ENCODE measurements around the gene CXCL3. TPM values are rescaled to one million over a fixed set of nuclear protein-coding genes. Genes with fewer than 3 reads are reported as not detected.

CXCL3 gene
- total and polyA plus RNA-seq, 2 experiments from 2014 or later = 3.6 to 19.5 TPM

- TF ChIP-seq ZNF462 (CRISPR knock-in tag; IDR thresholded peaks at IDR 0.05) (no peak), EZH2phosphoT487 (IDR thresholded peaks at IDR 0.05; ENCODE audit: unreplicated experiment) (no peak), JUNB (IDR thresholded peaks at IDR 0.05; ENCODE audit: unreplicated experiment) (no peak), ZNF331 (CRISPR knock-in tag; IDR thresholded peaks at IDR 0.05; ENCODE audit: low read depth) (no peak), NANOG (IDR thresholded peaks at IDR 0.05; ENCODE audit: borderline replicate concordance) (no peak)
- TF ChIP-seq, protein P1, sequence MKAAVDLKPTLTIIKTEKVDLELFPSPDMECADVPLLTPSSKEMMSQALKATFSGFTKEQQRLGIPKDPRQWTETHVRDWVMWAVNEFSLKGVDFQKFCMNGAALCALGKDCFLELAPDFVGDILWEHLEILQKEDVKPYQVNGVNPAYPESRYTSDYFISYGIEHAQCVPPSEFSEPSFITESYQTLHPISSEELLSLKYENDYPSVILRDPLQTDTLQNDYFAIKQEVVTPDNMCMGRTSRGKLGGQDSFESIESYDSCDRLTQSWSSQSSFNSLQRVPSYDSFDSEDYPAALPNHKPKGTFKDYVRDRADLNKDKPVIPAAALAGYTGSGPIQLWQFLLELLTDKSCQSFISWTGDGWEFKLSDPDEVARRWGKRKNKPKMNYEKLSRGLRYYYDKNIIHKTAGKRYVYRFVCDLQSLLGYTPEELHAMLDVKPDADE (IDR thresholded peaks at IDR 0.05) = no peak
Observed at GRCh38 chr4:74013264-74013663, 25.2 kb downstream of the CXCL3 start (continued).

- H3K4me3 Mint-ChIP-seq = no peak overlapping the region
- Histone ChIP-seq H3K36me3 (ENCODE audit: insufficient read depth) (no peaks in the 10 kb centered on the region; the same call in 1 of the 2 replicates), H3K9me2 (ENCODE audit: insufficient read depth) (peaks cover 15% of the 10 kb centered on the region; the same call in 1 of the 2 replicates), H3K79me2 (replicated peaks; ENCODE audit: insufficient read depth) (no peaks in the 10 kb centered on the region), H3K4me3 (no peak overlapping the region), H2AFZ (no peak overlapping the region), H3K27me3 (ENCODE audit: insufficient read depth) (no peaks in the 10 kb centered on the region), H3F3A (replicated peaks; ENCODE audit: low read depth) (no peaks in the 10 kb centered on the region; the same call in 1 of the 2 replicates), H3K4me1 (ENCODE audit: insufficient read depth) (peaks cover 15% of the 10 kb centered on the region), H4K20me1 (replicated peaks; ENCODE audit: insufficient read depth) (no peaks in the 10 kb centered on the region), H3K4me2 (no peak overlapping the region), H3K27ac (ENCODE audit: low read depth) (no peak overlapping the region)
- no peak overlapping the region for H3K27ac Mint-ChIP-seq
- H3K27me3 Mint-ChIP-seq (ENCODE audit: insufficient read depth, low read depth, poor library complexity) = no peaks in the 10 kb centered on the region
- DNase-seq (ENCODE audit: low spot score) (no peak), ATAC-seq (no peak)
- 0 out of 3 replicates have a peak, but pooled peaks cover 5% of the 10 kb centered on the region for H3K9me3 Mint-ChIP-seq
- peaks cover 15% of the 10 kb centered on the region; the same call in 2 of the 3 replicates for H3K4me1 Mint-ChIP-seq
- H3K36me3 Mint-ChIP-seq (ENCODE audit: low read depth) = peaks cover 7% of the 10 kb centered on the region
- TF ChIP-seq, protein P1 (IDR thresholded peaks at IDR 0.05) = no peak
- no peak for TF ChIP-seq ZNF462 (CRISPR knock-in tag; IDR thresholded peaks at IDR 0.05)
Observed at GRCh38 chr4:74012130-74012529, 26.4 kb downstream of the CXCL3 start.

All from GM23338 (cell line).